Activated gamma-delta T cell treated with Interleukin-2 at 50 U/mL for 16 hours (primary cell): ENCODE results near the gene GJA4.
"Not testable (repeated sequence)": the region's sequence is repeated elsewhere in the genome, so short reads cannot be mapped to it uniquely, and the experiment has no call there.

Experiments used
- DNase-seq: peaks from one replicate; pipeline ENCODE4 v3.0.0-alpha.2; 2020

GJA4 gene

DNA sequence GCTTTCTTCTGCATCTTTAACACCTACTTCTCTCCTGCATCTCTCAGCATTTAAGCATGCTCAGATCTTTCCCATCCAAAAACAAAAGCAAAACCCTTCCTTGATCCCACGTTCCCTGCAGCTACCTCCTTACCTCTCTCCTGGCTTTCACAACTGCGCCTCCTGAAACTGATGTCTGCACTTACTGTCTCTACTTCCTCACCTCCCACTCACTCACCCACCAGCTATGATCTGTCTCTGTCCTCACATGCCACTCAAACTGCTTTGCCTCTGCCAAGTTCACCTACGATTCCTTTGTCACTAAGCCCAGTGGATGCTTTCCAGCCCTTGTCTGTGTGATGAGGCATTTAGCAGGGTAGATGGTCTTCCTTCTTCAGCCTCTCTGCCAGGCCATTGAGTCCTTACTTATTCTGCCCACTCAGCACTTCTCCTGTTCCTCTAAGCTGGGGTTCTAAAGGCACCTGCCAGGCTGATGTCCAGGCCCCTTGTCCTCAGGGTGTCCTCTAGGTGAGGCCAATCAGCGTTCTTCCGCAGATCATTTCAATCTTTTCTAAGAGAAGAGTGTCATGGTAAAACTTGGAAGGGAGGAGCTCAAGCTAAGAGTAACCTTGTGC is 21.8 kb upstream of the GJA4 start:
- no peak for DNase-seq

DNA sequence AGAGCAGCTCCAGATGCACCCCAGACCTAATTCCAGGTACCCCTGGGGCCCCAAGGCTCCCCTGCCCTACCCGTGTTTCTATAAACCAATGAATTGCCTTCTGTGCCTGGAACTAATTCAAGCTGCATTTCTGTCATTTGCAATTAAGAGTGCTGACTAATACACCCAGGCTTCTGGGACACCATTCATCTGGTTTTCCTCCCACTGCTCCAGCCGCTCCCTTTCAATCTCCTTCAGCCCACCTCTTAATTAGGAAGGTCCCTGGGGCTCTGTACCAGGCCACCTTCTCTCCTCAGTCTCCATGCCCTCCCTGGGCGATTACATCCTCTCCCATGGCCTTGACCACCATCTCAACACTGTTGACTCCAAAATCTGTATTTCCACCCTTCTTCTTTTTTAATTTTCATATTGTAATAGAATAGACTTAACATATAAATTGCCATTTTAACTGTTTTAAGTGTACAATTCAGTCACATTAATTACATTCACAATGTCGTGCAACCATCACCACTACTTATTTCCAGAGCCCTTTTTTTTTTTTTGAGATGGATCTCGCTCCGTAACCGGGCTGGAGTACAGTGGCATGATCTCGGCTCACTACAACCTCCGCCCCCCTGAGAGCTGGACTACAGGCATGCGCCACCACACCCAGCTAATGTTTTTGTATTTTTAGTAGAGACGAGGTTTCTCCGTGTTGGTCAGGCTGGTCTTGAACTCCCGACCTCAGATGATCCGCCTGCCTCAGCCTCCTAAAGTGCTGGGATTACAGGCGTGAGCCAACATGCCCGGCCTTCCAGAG is 21.0 kb upstream of the GJA4 start:
- no peak for DNase-seq

- not testable (repeated sequence) for DNase-seq
Measured at GRCh38 chr1:34773114-34773513, 19.7 kb upstream of the GJA4 start.

DNA sequence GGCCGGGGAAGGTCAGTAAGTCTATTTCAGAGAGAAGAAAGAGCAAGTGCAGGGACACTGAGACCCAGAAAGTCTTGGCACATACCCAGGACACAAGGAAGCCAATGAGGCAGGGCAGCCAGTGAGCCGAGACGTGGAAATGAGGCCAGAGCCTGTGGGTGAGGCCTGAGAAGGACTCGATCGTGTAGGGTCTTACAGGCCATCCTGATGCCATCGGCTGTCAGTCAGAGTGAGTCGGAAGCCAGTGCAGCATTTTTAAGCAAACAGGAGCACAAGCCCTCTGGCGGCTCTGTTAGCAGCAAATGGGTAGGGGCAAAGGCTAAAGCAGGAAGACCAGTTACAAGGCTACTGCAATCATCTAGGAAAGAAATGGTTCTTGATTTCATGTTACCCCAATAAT is 17.8 kb upstream of the GJA4 start:
- no peak for DNase-seq

- DNase-seq: no peak
Measured at GRCh38 chr1:34776911-34777310, 15.9 kb upstream of the GJA4 start.

DNA sequence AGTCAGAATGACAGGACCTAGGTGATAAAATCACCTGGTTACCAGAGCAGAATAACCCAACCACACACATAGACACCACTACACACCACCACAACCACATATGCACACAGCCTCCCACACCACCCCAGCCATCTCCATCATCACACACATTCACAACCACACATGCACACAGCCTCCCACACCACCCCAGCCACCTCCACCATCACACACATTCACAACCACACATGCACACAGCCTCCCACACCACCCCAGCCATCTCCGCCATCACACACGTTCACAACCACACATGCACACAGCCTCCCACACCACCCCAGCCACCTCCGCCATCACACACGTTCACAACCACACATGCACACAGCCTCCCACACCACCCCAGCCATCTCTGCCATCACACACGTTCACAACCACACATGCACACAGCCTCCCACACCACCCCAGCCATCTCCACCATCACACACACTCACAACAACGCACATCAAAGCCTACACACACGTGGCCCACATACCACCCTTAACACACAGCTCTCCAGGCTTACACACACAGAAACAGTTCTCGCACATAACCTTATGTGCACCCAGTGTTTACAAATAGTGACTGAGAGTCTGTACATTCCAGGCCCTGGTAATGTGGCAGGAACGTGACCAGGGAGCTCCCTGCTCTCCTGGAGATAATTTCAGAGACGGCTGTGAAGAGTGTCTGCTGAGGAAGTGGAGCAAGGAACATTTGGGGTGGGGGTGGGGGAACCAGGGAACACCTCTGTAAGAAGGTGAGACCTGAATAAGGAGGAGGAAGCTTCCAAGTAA is 15.1 kb upstream of the GJA4 start:
- no peak for DNase-seq

- no peak for DNase-seq
Measured at GRCh38 chr1:34778381-34778780, 14.4 kb upstream of the GJA4 start.

- no peak for DNase-seq
Measured at GRCh38 chr1:34779005-34779404, 13.8 kb upstream of the GJA4 start.

DNA sequence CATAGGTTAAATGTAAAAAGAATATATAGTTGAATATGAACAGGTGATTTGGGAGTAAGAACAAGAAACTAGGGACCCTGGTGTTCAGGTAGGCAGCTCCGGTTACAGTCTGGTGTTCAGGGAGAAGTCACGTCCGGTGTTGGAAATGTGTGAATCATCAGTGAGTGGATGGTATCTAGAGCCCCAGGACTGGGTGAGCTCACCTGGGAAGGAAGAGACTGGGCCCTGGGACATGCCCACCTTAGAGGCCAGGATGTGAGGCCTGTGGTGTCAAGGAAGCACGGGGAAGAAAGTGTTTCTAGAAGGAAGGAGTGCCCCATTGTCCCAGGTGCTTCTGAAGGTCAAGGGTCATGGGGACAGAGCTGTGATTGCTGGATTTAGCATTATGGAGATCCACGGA is 13.3 kb upstream of the GJA4 start:
- DNase-seq: no peak

GRCh38 chr1:34779962-34780361 is 12.8 kb upstream of the GJA4 start:
- DNase-seq: no peak

- no peak for DNase-seq
Measured at GRCh38 chr1:34780528-34780927, 12.3 kb upstream of the GJA4 start.

- no peak for DNase-seq
Measured at GRCh38 chr1:34781071-34781843, 11.5 kb upstream of the GJA4 start, which contains the start of gene GJB3. TSS of gene GJB3 (plus strand) at chr1:34781214. CDS start at chr1:34784763, 3,549 bp downstream.

- DNase-seq: no peak
Measured at GRCh38 chr1:34781844-34782391, 10.9 kb upstream of the GJA4 start.

- DNase-seq: no peak
Measured at GRCh38 chr1:34784751-34785221, 8.0 kb upstream of the GJA4 start.

DNA sequence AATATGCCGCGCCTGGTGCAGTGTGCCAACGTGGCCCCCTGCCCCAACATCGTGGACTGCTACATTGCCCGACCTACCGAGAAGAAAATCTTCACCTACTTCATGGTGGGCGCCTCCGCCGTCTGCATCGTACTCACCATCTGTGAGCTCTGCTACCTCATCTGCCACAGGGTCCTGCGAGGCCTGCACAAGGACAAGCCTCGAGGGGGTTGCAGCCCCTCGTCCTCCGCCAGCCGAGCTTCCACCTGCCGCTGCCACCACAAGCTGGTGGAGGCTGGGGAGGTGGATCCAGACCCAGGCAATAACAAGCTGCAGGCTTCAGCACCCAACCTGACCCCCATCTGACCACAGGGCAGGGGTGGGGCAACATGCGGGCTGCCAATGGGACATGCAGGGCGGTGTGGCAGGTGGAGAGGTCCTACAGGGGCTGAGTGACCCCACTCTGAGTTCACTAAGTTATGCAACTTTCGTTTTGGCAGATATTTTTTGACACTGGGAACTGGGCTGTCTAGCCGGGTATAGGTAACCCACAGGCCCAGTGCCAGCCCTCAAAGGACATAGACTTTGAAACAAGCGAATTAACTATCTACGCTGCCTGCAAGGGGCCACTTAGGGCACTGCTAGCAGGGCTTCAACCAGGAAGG is 7.4 kb upstream of the GJA4 start:
- no peak for DNase-seq

GRCh38 chr1:34785875-34786470 is 6.8 kb upstream of the GJA4 start:
- no peak for DNase-seq

- DNase-seq: peak; percentile 49
Measured at GRCh38 chr1:34786521-34787325, 6.1 kb upstream of the GJA4 start.

DNA sequence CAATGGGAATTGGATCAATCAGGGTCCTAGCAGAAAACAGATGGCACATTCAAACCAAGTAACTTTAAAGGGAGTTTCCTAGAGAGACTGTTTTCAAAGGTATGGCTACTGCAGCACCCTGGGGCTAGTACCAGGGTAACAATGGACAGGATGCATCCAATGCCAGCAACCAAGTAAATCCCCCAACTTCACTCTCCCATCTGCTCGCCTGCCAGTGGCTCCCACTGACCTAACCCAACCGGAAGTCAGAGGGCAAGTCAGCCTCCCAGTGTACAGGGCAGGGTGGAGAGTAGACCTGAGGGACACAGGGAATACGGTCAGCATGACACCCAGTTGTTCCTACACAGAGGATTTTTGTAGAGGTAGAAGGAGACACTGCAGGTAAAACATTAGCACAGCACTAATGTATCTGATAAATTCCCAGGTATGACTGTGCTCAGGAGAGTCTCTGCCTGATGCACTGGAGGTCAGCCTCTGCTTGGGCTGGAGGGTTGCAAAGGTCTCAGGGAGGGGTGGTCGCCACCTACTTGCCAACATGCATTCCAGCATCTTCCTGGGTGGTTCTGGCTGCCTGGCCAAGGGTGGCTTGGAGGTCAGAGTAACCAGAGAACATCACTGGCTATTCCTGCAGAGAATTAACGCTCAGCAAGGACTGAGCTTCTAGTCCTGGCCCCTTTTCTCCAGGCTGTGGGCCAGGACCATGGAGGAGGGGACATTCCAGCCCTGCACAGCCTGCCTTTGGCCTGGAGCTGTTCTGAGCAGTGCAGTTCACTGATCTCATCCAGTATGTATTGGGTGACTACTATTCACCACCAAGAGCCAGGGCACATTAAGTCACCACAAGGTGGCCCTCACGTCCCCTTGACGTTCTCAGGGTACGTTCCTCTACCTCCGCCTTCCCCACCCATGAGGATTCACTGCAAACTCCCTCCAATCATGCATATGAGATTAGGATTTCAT is 5.1 kb upstream of the GJA4 start:
- DNase-seq: no peak

DNA sequence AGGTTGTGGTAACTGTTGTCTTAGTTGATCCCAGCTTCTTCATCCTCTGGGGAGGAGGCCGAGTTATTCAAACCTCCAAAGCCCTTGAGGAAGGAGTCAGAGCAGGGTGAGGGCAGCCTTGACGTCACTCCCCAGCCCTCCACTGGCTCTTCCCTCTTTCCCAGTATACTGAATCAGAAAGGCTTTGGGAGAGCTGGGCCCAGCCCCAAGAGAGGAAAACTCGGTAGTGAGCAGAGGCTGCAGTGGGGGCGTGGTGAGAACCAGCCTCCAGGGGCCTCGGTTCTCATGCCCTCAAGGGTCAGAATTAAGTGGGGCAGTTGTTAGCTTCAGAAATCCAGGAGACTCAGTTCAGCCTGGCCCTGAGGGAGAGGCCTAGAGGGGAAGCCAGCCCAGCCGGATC is 1.8 kb upstream of the GJA4 start:
- no peak for DNase-seq
